ENCODE measurements around the gene PROX1. TPM values are rescaled to one million over a fixed set of nuclear protein-coding genes. Genes with fewer than 3 reads are reported as not detected.

PROX1 gene
- polyA plus RNA-seq, 1 donor (not counting 4 experiments of a cell fraction or from before 2014, with no cell fraction given), result 0.20 TPM

- Histone ChIP-seq H3K4me1 (ENCODE audit: control insufficient read depth, extremely low read depth, insufficient read depth, low read length) (peaks cover 18% of the 10 kb centered on the region), H2AFZ (ENCODE audit: control insufficient read depth, low read length) (no peak overlapping the region), H3K9me3 (ENCODE audit: control insufficient read depth, low read depth, low read length) (no peaks in the 10 kb centered on the region), H3K79me2 (ENCODE audit: control insufficient read depth, insufficient read depth, low read length) (no peaks in the 10 kb centered on the region), H3K27ac (ENCODE audit: control insufficient read depth, insufficient read depth, low read length) (no peak overlapping the region), H3K9ac (ENCODE audit: control insufficient read depth, extremely low read depth, insufficient read depth, low read length) (no peak overlapping the region), H3K27me3 (ENCODE audit: control insufficient read depth, extremely low read depth, insufficient read depth, low read length) (peaks cover 65% of the 10 kb centered on the region), H3K4me2 (ENCODE audit: control insufficient read depth, extremely low read depth, insufficient read depth, low read depth, low read length) (peak overlapping the region; percentile 68), H3K4me3 (ENCODE audit: control insufficient read depth in 2 of 3, extremely low read depth in 1 of 3, insufficient read depth in 2 of 3, low read depth in 1 of 3, low read length in 3 of 3) (peak overlapping the region in 1 of 3 experiments; percentile 46), H3K36me3 (ENCODE audit: control insufficient read depth in 2 of 2, extremely low read depth in 1 of 2, insufficient read depth in 2 of 2, low read length in 2 of 2) (no peaks in the 10 kb centered on the region), H4K20me1 (ENCODE audit: control insufficient read depth, extremely low read depth, insufficient read depth, low read length) (no peaks in the 10 kb centered on the region), H3K9me1 (ENCODE audit: control insufficient read depth, extremely low read depth, insufficient read depth, low read length) (no peaks in the 10 kb centered on the region)
- TF ChIP-seq EZH2 (IDR thresholded peaks at IDR 0.05; ENCODE audit: low read length) (peak; percentile 3), CTCF (optimal IDR thresholded peaks at IDR 0.05 in 1 of 3, IDR thresholded peaks at IDR 0.05 in 1 of 3, conservative IDR thresholded peaks at IDR 0.05 in 1 of 3; ENCODE audit: extremely low read depth in 1 of 3, insufficient read depth in 2 of 3, low read length in 3 of 3) (no peak)
- dilution Hi-C loops (cut with MboI; ENCODE audit: extremely low pct_ligation_motif_present, low sequenced_read_pairs), result no loop called here
- DNase-seq (ENCODE audit: low read depth, low spot score), result no peak
- no peak for FAIRE-seq
These were observed 1.5 kb upstream of the PROX1 start for GRCh38 chr1:213986020-213986924.

GRCh38 chr1:213986925-213987250 lies 885 bp upstream of the PROX1 start:
- Histone ChIP-seq H3K36me3 (ENCODE audit: control insufficient read depth in 2 of 2, extremely low read depth in 1 of 2, insufficient read depth in 2 of 2, low read length in 2 of 2) (no peaks in the 10 kb centered on the region), H3K27me3 (ENCODE audit: control insufficient read depth, extremely low read depth, insufficient read depth, low read length) (peaks cover 65% of the 10 kb centered on the region), H2AFZ (ENCODE audit: control insufficient read depth, low read length) (no peak overlapping the region), H3K9me1 (ENCODE audit: control insufficient read depth, extremely low read depth, insufficient read depth, low read length) (no peaks in the 10 kb centered on the region), H3K9ac (ENCODE audit: control insufficient read depth, extremely low read depth, insufficient read depth, low read length) (no peak overlapping the region), H3K4me2 (ENCODE audit: control insufficient read depth, extremely low read depth, insufficient read depth, low read depth, low read length) (peak overlapping the region; percentile 48), H3K4me3 (ENCODE audit: control insufficient read depth in 2 of 3, extremely low read depth in 1 of 3, insufficient read depth in 2 of 3, low read depth in 1 of 3, low read length in 3 of 3) (peak overlapping the region in 1 of 3 experiments; percentile 55), H4K20me1 (ENCODE audit: control insufficient read depth, extremely low read depth, insufficient read depth, low read length) (no peaks in the 10 kb centered on the region), H3K4me1 (ENCODE audit: control insufficient read depth, extremely low read depth, insufficient read depth, low read length) (peaks cover 15% of the 10 kb centered on the region), H3K27ac (ENCODE audit: control insufficient read depth, insufficient read depth, low read length) (no peak overlapping the region), H3K79me2 (ENCODE audit: control insufficient read depth, insufficient read depth, low read length) (no peaks in the 10 kb centered on the region), H3K9me3 (ENCODE audit: control insufficient read depth, low read depth, low read length) (no peaks in the 10 kb centered on the region)
- TF ChIP-seq EZH2 (IDR thresholded peaks at IDR 0.05; ENCODE audit: low read length) (no peak), CTCF (optimal IDR thresholded peaks at IDR 0.05 in 1 of 3, IDR thresholded peaks at IDR 0.05 in 1 of 3, conservative IDR thresholded peaks at IDR 0.05 in 1 of 3; ENCODE audit: extremely low read depth in 1 of 3, insufficient read depth in 2 of 3, low read length in 3 of 3) (no peak)
- DNase-seq (ENCODE audit: low read depth, low spot score) (no peak), FAIRE-seq (no peak)
- dilution Hi-C loops (cut with MboI; ENCODE audit: extremely low pct_ligation_motif_present, low sequenced_read_pairs), result no loop called here

All from keratinocyte (primary cell).